Stimulated activated CD4-positive, alpha-beta T cell treated with anti-CD3 and anti-CD28 coated beads, Interleukin-15, amount 100 ng/mL, for 1 hour (primary cell): ENCODE data around the gene FIGNL2.

Source experiments
- DNase-seq, 2 donors: peaks; one replicate each; pipeline ENCODE4 v3.0.0-alpha.2; 2020; ENCODE audit warnings: low read depth in 1 of 2, low spot score in 1 of 2

FIGNL2 gene

DNA sequence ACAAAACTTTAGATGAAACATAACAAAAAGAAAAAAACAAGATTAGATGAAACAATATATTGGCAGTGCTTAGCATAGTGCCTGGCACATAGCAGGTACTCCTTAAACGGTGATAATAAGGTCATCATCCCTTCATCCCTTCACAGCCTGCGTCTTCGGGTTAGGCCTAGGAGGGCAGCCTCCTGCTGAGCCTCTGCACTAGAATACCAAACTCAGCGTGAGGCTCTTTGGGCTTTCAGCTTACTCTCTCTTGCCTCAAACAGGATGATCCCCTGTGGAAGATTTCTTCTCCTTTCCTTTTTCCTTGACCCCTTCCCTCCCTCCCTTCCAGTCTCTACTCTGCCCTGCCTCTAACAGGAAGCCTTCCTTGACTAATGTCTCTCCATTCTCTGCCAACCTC, 14.4 kb upstream of the FIGNL2 start:
- DNase-seq = no peak

DNA sequence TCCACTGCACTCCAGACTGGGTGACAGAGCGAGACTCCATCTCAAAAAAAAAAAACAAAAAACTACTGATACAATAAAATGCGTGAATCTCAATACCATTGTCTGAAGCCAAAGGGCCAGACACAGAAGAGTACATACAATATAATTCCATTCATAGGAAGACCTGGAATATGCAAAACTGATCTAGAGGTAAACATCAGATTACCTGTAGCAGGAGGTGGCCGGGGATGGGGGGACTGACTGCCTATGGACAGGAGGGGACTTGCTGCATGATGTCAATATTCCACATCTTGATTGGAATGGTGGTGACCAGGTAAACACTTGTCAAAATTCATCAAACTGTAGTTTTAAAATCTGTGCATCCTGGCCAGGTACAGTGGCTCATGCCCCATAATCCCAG, 12.5 kb upstream of the FIGNL2 start:
- no peak for DNase-seq

DNA sequence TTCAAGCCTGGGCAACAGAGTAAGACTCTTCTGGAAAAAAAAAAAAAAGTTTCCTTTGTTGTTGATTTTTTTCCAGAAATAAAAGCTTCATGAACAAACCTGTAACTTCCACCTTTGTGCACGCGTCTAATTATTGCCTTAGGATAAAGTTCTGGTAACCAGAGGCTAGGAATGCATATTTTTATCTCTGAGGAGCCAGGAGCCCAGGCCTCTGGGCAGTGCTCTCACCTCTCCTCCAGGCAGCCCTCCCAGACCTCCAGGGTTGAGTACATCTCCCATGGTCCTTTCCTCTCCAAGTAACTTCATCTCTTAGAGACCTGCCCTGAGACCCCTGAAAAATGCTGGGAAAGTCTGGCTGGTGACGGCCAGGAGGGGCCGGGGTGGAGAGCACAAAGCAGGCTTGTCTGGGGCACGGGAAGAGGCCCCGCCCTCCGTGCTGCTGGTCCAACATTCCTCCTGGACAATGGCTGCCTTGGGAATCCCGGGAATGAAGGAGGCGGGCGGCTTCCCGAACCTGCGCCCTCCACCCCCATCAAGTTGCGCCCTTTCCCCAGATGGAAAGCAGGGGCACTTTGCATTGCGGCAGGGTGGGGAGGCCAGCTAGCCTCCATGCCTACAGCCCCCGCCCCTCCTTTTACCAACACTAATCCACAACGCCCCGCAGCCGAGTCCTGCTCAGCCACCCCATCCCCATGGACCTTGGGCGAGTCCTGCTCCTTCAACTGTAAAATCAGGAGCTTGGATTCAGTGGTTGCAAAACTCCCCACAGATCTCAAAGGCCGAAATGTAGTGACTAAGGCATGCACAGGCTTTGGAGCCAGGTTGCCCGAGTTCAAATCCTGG, 7.3 kb upstream of the FIGNL2 start:
- DNase-seq = no peak

DNA sequence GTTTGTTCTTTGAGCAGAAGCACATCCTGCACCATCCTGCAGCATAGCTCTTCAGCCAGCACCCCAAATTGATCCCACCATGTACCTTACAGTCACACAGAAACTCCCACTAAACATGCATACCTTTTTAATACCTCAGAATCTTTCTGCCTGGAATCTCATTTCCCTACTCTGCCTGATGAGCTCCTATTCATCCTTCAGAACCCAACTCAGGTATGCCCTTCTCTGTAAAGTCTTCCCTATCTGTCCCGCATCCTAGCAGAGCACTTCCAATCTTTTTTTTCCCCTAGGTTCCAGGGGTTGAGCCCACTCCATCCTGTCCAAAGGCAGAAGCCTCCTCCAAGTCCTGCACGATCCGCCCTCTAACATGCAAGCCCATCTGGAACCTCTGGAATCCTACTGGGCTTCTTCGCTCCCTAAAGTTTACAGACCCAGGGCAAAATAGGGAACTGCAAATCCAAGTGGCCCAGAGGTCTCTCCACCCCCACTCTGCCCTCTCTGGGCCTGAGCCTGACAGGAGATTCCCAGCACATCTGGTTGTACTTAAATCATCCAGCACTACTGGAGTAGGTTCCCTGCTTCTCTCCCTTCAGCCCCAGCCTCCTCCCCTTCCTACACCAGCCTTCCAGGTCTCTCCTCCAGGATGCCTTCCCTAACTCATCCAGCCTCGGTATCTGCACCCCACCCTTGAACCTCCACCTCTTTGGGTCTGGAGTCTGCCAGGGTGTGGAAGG, 4.1 kb upstream of the FIGNL2 start:
- no peak for DNase-seq

DNA sequence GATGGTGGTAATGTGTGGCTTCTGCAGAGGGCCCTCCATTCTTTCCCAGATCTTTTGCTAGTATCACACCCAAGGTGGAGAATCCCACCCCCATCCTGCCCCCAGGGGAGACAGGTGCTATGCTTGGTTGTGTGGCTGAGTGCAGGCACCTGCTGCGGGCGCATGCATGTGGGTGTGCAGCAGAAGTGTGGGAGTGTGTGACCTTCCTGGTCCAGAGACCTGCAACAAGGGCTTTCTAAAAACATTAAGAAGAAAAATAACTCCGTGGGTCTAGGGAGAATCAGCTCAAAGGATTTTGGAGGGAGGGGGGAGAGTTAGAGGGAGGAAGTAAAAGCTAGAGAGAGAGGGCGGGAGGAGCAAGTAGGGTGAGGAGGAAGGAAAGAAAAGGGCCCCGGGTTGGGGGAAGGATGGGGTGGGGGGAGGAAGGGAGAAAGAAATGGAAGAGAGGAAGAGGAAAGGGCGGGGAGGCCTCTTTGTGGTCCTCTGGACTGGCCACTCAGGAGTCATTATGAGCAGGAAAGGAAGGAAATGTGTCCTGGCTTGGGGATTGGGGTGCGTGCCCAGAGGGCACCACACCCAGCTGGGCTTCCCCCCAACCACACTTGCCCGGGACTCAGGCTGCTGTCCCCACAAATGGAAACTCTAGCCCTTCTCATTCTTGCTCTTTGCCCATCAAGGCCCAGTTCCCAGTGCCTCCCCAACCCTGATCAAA, 3.1 kb upstream of the FIGNL2 start:
- DNase-seq = no peak

DNA sequence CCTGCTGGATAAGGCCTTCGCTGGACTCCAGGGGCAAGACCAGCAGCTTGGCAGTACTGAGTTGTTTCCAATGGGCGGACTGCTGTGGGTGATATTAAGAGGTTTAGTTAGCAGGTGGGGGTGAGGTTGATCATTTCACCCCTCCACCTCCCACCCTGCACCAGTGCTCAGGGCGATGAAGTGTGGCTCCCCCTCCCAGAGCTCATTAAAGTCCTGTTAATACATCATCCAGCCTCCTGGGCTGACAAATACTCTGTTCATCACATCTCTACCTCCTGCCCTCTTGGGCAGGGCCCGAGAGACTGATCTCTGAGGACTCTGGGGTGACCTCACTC, 2.4 kb upstream of the FIGNL2 start:
- DNase-seq = no peak

DNA sequence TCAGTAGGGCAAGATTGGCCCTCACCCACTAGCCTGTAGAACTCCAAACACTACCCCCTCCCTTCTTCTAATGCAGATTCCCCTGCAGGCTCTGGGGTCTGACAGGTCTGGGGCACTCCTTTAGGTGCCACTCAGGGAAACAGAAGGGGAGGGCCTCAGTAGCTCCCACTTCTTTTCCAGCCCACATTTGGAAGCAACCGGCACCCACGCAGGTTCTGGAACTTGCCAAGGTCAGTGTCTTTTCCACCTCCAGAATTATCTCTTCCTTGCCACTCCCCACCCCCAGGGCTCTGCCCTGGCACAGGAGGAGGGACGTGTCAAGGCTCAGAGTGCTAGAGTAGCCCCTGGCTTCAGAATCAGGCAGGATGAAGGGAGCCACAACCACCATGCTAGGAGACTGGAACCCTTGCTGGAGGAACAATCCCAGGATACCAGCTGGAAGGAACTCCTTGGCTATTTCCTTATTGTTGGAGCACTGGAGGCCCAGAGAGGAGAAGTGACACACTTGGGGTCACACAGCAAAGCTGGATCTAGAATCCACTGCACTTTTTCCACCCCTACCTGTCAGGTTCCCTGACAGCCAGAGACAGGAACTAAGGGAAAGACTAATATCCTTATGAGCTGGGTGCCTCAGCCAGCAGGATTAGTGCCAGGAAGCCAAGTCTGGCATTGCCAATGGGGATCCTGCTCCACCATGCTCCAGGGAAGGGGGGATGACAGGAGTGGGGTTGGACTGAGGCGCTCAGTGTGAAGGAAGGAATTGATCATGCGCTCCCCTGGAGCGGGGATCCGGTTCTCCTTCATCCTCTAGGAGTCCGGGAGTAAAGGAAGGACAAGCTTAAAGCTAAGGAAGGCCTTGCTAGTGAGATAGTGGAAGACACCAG, 1.8 kb upstream of the FIGNL2 start:
- no peak for DNase-seq

DNA sequence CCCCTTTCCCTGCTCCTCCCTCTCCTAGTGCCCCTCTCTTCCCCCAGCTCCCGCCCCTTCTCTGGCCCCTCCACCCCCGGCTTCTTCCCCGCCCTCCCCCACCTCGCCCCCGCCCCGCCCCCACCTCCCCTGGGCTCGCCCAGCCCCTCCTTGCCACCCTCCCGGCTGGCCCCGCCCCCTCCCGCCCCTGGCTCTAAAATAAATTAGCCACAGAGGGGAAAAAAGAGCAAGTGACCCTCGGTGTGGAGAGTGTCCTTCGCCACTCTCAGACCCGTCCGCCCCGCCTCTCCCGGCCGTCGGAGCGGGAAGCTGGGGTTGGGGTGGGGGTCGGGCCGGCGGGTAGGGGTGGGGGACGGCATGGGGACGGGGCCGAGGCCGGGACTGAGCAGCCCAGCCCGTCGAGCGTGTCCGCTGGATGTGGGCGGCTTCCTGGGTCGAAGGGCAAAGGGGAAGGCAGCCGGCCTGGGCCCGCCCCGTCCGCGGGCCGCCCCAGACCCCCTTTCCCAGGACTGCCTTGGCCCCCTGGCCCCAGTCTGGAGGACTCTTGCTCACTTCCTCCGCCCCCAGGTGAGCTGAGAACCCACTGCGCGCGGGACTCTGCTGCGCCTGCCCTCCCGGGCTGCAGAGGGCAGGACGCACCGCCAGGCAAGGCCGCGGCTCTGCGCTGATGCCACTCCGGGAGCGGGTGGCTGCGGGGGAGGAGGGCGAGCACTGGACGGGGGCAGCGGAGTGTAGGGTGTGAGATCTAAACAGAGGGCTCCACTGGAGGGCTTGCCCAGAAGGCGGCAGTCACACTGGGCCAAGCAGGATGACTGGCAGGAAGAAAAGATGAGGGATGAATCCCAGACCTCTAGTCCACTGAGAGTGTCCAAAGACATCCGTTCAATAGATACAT, 570 bp upstream of the FIGNL2 start:
- no peak for DNase-seq

DNA sequence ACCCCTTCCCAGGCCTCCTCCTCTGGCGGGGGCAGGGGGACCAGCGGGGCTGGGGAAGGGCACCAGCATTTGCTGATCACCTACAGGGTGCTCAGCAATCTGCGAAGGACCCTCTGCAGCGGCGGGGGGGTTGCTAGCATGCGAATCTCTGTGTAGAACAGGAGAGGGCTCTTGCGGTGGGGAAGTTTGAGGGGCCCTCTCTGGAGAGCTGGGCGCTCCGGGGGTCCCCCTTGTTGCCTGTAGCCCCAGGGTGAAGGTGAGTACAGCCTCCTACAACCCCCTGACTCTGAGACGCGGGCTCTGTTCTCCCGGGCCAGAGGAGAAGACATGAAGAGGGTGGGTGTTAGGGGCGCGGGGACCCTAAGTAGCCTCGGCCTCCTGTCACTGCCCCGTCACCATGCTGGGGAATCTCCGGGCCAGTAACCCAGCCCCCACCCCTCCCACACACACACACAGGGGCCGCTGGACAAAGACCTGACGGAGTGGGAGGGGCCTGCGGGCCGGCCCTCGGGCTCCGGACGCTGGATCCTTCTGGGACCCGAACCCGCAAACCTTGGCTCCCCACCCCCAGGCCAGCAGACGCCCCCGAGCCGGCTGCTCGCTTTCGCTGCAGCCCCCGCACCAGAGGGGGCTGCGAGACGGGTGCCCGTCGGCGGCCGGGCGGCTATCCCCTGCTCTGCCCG, 734 bp downstream of the FIGNL2 start:
- DNase-seq = no peak

DNA sequence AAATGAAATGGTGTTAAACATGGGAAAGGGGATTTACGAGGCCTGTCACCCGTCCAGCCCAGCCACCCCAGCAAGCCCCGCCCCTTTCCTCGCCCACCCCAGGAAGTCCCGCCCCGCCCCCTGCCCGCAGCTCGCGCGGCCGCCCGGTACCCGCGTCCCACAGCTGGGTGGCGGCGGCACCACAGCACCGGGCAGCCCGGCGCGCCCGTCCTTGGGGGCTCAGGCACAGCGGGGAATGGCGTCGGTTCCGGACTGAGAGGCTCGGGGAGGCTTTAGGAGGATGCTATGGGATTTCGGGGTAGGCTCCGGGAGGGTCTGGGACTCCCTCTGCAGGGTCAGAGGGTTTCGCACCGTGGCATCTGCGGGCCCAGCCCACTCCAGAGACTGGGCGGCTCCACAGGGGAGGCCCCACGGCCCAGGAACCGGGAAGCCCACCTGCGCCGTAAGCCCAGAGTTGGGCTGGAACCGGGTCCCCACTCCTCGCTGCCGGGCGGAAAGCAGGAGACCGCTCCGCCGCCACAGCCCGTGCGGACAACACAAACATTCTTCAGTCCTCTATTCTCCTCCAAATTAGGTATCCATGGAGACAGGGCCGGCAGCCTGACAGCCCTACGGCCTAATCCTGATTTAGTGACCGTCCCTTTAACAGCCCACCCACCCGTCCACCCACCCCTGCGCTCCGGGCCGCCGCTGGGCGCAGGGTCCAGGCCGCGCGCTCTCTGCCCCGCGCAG, 1.4 kb downstream of the FIGNL2 start:
- DNase-seq = peak in 1 of 2 donors; percentile 32

DNA sequence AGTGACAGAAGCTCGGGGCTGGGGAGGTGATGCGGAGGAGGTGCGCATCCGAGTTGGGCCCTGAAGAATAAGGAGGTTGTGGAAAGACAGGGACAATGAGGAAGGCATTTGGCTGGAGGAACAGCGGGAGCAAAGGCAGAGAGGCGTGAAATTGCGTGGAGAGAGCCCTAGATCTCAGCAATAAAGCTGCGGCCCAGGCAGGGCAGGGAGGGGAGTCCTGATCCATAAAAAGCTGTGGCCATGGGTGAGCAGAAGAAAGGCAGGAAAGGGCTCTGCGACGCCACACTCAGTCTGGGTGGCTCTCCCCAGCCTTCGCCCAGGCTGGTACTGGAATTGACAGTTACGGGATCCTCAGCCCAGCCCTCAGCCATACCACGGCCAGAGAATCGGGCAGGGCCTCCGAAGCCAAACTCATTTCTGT, 2.2 kb downstream of the FIGNL2 start:
- DNase-seq = no peak

DNA sequence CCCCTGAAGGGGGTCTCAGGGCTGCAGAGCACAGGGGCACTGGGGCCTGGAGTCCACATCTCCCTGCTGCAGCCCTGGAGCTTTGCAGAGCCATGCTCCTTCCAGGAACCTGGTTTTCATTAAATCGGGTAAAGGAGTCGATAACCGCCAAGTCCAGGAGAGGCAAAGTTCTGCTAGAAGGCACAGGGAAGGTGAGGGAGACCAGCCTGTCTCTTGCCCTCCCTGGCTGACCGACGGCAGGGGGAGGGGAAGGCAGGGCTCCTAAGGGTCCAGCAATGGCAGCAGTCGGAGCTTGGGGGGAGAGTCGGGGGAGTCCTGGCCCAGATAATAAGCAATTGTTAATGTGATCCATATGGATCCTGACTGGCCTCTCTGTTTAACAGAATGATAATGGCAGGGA, 3.0 kb downstream of the FIGNL2 start:
- no peak for DNase-seq

DNA sequence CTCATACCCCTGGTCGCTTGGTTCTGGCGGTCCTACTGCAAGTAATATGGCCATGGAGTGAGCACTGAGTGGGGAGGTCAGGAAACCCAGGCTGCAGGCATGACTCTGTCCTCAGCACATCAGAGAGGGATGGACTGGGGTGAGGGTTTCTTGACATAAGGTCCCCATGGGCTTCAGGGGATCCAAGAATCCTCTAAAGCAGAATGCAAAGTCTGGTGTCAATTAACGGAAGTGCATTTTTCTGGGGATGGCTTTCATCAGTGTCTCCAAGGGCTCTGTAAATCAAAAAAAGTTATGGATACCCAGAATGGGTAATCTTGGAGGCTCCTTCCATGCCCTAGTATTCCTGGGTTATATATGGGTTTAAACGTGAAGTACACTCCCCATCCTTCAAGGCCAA, 3.7 kb downstream of the FIGNL2 start:
- no peak for DNase-seq

DNA sequence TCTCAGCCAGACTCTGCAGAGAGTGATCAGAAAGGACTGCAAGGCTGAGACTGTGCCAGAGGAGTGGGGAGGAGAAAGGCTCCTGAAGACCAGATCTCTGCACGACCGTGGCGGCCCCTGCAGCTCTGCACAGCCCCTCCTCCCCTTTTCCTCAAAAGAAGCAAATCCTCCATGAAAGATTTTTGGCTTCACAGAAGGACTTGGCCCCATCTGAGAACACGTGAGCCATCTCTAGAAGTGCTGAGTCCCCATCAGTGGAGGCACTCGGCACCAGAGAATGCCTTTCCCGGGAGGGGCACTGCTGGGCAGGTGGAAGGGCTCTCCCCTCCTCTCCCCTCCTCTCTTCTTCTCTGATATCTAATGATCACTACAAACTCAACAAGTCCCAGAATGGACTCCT, 6.8 kb downstream of the FIGNL2 start:
- no peak for DNase-seq

DNA sequence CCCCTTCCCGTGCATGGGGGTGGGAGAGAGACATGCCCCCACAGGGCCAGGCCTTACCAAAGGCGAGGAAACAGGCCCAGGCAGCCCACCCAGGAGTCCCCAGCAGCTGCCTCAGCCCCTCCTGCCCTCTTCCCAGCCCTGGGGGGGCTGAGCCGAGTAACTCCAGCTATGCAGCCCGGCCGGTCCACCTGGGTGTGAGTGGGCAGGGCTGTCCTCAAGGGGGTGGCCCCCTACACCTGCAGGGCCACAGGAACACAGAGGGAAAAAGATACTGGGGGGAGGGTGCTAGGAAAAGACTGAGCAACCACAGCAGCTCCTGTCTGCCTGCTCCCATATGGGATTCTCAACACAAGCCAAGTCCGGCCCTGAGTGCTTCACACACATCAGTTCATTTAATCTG, 7.6 kb downstream of the FIGNL2 start:
- no peak for DNase-seq

DNA sequence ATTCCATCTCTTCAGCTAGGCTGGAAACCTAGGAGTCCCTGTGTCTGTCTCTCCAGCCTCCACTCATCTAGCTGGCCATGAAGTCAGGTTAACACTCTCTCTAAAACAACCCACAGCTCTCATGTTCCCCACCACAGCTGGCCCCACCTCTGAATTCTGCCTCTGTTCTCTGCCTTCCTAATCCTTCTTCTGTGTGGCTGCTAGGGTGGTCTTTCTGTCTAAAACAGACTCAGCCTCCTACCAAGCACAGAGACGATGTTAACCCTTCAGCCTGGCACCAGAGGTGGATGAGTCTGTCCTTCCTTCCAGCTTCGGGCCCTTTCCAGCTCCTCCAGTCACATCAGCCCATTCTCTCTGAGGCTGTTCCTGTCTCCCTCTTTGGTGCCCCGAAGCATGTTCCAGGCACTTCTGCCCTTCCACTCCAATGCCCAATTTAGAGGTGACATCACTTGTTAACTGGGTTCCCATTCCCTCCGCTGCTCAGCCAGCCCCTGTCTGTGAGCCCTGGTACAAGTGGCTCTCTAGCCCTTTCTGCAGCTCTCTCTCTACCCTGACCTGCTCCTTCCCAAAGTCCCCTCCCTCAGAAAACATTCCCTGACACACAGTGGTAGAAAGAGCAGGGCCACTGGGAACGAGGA, 9.1 kb downstream of the FIGNL2 start:
- no peak for DNase-seq

DNA sequence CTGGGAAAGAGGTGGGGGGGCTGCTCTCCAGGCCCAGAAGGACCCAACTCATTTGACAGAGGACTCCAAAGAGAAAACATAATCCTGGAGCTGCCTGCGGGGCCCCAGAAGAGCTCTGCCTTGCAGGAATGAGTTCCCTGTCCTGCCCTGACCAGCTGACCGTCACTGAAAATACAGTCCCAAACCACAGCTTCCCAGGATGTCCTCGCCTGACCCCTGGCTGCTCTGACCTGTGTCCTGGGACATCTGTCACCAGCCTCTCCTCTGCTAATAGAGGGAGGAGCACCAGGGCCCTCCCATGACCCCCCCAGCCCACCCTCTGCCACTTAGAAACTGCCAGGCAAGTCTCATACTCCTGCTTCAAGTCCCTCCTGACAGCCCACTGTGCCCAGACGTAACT, 9.8 kb downstream of the FIGNL2 start:
- DNase-seq = no peak

DNA sequence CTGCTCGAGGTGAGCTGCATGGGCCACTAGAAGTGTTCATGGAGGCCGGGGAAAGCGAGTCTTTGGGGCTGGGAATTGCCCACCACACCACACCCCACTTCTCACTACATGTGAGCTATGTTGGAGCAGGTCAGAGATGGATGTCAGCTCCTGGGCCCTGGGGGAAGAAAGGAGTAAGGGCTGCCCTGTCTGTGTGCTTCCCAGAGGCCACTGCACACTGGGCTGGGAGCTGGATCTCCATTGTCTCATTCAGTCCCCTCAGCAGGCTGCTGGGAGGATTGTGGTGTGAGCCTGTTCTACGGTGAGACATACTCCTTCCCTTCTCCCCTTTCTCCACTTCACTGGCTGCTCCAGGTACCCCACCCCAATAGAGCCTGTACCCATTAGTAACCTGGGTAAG, 10.5 kb downstream of the FIGNL2 start:
- no peak for DNase-seq
